HL-60/S4 treated with phorbol 12-myristate 13-acetate at 8.2 ng/mL for 4 days and 3 days (cell line): ENCODE data around the gene AVPI1.
"Not testable (repeated sequence)": the region's sequence is repeated elsewhere in the genome, so short reads cannot be mapped to it uniquely, and the experiment has no call there.

Source experiments
- in situ Hi-C: fragments of 300-500 bp; cut with MboI; formaldehyde crosslinking; loops from 2 replicates; pipeline ENCODE4 v1.15.0; 2022; ENCODE audit warnings: low sequenced_read_pairs

The AVPI1 gene

GRCh38 chr10:97642471-97643159 lies 44.4 kb downstream of the AVPI1 start:
- in situ Hi-C loops, result not testable (repeated sequence)

DNA sequence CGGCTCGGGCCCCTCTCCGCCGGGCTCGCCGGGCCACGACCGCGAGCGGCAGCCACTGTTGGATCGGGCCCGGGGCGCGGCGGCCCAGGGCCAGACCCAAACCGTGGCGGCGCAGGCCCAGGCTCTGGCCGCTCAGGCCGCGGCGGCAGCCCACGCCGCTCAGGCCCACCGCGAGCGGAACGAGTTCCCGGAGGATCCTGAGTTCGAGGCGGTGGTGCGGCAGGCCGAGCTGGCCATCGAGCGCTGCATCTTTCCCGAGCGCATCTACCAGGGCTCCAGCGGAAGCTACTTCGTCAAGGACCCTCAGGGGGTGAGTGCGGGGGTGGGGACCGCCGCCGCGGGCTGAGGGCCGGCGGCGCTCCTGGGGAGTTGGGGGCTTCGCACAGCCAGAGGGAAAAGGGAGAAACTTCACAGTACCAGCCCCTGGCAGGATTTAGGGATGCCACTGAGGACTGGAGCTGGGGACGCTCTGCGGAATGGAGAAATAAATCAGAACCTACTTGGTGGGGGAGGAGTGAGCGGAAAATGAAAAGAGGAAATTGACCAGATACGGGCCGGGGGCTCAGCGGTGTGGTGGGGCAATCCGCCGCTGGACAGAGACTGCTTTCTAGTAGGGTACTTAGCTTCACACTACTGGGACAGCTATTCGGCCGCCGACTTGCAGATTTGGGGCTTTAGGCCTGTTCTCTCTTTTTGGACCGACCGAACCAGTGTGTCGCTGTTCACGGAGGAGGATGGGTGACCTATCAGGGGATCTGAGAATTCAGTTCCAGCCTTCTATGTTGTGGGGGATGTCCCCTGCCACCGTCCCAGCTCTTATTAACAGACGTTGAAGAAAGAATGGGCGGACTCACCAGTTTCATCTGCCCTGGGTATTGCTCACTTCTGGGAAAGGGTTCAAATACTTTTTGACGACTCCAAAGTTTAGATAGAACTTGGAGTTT lies 45.9 kb downstream of the AVPI1 start:
- in situ Hi-C loops, result no loop called here

- in situ Hi-C loops, result no loop called here
Observed at GRCh38 chr10:97640174-97640867, 46.7 kb downstream of the AVPI1 start, which contains the start of gene PI4K2A. PI4K2A (plus strand) TSS chr10:97640671; CDS start chr10:97640743, 72 bp downstream.

GRCh38 chr10:97639090-97639489 lies 48.0 kb downstream of the AVPI1 start:
- in situ Hi-C loops, result not testable (repeated sequence)

DNA sequence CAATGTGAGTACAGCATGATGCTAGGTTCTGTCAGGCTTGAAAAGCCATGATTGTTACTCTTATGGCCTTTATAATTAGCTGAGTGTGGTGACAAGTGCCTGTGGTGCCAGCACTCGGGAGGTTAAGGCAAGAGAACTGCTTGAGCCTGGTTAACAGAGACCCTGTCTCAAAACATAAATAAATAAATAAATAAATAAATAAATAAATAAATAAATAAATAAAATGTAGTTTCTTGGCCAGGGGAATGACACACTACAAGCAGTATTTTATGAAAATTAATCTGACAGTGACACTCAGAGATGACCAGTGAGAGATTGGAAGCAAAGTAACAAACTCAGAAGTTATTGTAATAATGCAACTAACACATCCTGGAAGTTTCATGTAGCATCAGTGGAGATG lies 51.5 kb downstream of the AVPI1 start:
- in situ Hi-C loops, result no loop called here

DNA sequence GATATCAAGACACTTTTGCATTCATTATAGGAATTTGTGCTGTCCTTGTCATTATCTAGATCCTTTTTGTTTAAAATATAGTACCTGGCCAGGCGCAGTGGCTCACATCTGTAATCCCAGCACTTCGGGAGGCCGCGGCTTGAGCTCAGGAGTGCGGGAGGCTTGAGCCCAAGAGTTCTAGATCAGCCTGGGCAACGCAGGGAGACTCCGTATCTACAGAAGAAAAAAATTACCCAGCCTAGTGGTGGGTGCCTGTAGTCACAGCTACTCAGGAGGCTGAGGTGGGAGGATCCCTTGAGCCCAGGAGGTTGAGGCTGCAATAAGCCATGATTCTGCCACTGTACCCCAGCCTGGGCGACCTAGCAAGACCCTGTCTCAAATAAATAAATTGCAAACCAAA lies 53.1 kb downstream of the AVPI1 start:
- in situ Hi-C loops, result no loop called here

DNA sequence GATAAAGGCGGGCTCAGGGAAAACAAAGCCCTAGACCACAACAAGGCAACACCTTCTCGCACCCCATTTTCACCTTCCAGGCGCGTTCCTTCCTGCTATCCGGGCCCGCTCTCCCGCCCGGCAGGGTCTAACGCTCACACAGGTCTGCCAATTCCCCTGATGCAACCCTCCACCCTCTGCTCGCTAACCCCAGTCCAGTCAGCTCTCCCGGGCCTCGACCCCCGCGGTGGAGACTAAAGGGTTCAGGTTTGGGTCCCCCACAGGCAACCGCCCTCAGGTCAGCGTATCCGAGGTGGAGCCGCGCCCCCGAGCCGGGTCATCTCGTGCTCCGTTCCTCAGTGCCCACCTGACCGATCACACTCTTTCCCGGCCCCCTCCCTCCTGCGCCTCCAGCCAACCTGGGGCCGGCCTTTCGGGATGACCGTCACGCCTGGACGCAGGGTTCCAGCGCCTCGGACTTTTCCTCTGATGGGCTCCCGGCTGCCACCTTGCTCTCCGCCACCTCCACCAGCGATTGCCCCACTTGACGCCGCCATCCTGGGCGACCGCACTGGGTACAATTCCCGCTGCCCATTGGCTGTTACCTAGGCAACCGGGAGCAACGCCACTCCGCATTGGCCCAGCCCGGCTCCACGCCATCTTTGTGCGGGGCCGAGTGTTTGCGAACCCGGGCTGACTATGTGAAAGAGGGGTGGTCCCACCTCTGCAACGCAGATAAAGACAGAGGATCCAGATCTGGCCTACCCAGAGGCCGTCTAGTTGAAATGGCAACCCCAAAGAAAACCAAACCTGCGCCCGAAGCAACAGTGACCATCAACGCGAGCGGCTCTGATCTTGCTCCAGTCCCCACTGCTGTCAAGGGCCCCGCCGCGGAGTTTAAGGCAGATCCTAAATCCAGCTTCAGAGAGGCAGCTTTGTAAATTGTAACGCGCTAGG lies 53.8 kb downstream of the AVPI1 start, which contains the start of gene MORN4:
Gene MORN4 (minus strand): TSS at position 552 of the 936 bp plus-strand sequence. CDS start 13,847 bp downstream, outside the sequence.
- in situ Hi-C loops, result no loop called here

GRCh38 chr10:97631098-97631497 lies 55.9 kb downstream of the AVPI1 start:
- in situ Hi-C loops, result no loop called here

- in situ Hi-C loops, result no loop called here
Observed at GRCh38 chr10:97629289-97629688, 57.8 kb downstream of the AVPI1 start.

DNA sequence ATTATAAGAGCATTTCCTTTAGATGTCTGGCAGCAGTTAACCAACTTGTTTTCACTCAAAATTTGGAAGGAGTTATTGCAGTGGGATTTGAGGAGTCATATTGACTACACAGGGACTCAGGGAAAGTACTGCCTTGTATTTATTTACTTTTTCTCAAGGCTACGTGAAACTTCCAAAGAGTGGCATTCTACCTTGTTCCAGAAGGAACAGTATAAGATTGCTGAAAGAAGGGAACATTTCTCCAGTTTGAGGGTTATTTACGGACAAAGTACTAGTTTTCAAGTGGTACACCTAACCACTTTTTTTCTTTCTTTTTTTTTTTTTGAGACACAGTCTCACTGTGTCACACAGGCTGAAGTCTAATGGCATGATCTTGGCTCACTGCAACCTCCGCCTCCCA lies 58.8 kb downstream of the AVPI1 start:
- in situ Hi-C loops, result no loop called here

GRCh38 chr10:97627731-97628130 lies 59.3 kb downstream of the AVPI1 start:
- in situ Hi-C loops, result no loop called here
